ENCODE data around the gene PIEZO2.

PIEZO2 gene

DNA sequence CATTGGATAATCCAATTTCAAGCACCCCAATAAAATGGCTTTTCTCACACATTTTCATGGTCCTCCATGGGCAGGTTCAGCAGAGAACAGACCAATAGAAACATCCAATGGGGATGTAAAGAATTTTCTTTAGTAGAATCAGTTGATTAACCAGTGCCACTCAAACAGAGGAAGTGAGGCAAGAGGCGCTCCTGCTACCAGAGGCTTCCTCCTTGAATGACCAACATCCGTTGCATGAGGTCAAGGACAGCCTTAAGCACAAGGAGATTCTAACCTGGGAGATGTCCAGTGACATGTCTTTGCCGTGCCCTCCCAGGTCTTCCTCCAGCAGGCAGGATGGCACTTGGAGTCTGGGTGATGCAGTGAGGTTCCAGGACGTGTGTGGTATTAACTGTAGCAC, 146.6 kb downstream of the PIEZO2 start:
- H3K9me3 Mint-ChIP-seq = peaks cover 1 to 4% of the 10 kb centered on the region in 2 donors
- DNase-seq (no peak), ATAC-seq (replicated peaks) (no peak)
- no peak overlapping the region for H3K4me3 Mint-ChIP-seq
- H3K36me3 Mint-ChIP-seq = no peaks in the 10 kb centered on the region
- no peak overlapping the region for H3K27ac Mint-ChIP-seq
- H3K27me3 Mint-ChIP-seq = no peaks in the 10 kb centered on the region
- no peaks in the 10 kb centered on the region for H3K4me1 Mint-ChIP-seq

DNA sequence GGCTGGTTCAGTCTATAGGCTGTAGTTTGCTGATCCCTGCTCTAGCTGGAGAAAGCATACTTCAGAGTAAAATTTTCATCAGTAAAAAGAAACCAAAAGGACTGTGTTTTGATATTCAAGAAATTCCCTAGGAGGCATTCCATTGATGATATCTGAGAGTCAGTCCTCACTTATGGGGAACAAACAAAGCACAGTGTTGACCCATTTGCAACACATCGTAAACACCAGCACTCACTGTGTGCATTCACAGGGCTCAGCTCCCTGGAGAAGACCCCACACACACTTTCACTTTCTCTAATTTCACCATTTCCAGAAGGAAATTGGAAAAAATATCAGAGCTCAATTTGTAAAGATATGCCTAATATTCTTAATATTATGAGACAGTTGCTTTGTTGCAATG, 147.1 kb downstream of the PIEZO2 start:
- no peaks in the 10 kb centered on the region for H3K27me3 Mint-ChIP-seq
- H3K9me3 Mint-ChIP-seq = peaks cover 1 to 4% of the 10 kb centered on the region in 2 donors
- H3K36me3 Mint-ChIP-seq = no peaks in the 10 kb centered on the region
- no peak overlapping the region for H3K4me3 Mint-ChIP-seq
- no peak overlapping the region for H3K27ac Mint-ChIP-seq
- no peaks in the 10 kb centered on the region for H3K4me1 Mint-ChIP-seq
- ATAC-seq (replicated peaks) (no peak), DNase-seq (no peak)

DNA sequence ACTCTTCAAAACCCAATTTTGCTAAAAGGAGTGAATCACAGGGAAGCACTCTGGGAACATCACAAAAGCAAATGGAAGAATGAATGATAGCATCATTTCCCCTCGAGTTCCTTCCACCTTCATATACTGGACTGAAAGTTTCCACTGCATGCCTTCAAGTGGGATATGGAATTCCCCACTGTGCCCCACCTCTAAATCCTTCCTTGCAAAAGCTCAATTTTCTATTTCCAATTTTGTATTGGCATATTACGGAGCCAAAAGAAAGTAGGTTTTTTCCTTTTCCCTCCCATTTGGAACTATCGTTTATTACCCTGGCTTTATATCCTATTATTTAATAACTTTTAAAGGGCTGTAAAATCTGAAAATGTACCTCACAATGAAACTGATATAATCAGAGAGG, 149.3 kb downstream of the PIEZO2 start:
- Mint-ChIP-seq H3K27ac (no peak overlapping the region), H3K9me3 (peaks cover 4 to 13% of the 10 kb centered on the region in 2 donors), H3K4me1 (no peaks in the 10 kb centered on the region), H3K27me3 (no peaks in the 10 kb centered on the region), H3K36me3 (peaks cover 0 to 3% of the 10 kb centered on the region in 2 donors), H3K4me3 (no peak overlapping the region)
- ATAC-seq (replicated peaks) (no peak), DNase-seq (no peak)

DNA sequence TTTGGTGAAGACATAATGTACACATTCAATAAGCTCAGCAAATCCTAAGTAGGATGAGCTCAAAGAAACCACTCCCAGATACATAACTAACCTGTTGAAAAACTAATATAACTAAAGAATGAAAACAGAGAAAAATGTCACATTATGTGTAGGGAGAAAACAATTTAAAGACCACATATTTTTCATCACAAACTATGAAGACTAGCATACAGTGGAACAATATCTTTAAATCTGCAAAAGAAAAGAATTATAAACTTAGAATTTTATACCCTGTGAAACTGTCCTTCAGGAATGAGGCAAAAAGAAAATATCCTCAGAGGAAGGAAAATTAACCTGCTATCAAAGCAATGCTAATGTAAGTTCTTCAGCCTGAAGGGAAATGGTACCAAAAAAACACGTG, 151.5 kb downstream of the PIEZO2 start:
- no peak for DNase-seq

DNA sequence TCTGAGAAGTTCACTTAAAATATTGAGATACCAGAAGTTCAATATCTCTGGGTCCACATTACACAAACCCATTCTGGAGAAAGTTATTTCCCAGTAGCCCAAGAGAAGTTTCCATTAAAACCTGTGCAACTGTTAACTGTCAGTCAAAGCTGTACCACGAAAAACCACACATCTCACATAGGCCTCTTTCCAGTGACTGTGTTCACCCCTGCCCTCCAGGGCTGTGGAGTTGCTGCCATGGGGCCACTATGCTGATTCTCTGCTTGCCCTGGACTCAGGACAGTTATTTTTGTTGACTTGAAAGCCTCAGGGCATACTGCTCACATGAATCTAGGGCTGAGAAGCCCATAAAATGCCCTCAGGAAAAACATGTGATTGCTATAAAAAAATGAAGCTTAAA, 153.8 kb downstream of the PIEZO2 start:
- Mint-ChIP-seq H3K27ac (no peak overlapping the region), H3K4me1 (no peaks in the 10 kb centered on the region), H3K36me3 (peaks cover 0 to 3% of the 10 kb centered on the region in 2 donors), H3K27me3 (no peaks in the 10 kb centered on the region), H3K9me3 (peaks cover 8 to 23% of the 10 kb centered on the region in 2 donors), H3K4me3 (no peak overlapping the region)
- ATAC-seq (replicated peaks) (no peak), DNase-seq (no peak)

More for the DNA sequence above, 151.5 kb downstream of the PIEZO2 start:
- Mint-ChIP-seq H3K9me3 (peaks cover 4 to 13% of the 10 kb centered on the region in 2 donors), H3K4me3 (no peak overlapping the region), H3K36me3 (peaks cover 0 to 3% of the 10 kb centered on the region in 2 donors), H3K27me3 (no peaks in the 10 kb centered on the region), H3K4me1 (no peaks in the 10 kb centered on the region), H3K27ac (no peak overlapping the region)
- no peak for ATAC-seq (replicated peaks)

DNA sequence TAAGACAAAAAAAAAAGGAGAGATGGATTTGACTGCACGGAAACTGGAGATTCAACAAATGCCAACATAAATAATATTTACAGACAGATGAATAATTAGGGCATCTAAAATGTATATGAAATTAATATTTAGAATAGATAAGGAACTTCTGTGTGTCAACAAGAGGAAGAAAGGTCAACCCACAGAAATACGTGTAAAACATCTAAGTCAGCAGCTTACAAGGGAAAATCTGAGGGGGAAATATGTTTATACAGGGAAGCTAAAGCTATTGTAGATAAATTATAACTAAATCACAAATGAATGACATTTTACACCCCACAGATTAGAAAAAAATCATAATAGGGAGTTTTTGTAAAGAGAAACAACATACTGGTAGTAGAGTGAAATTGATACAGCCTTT, 159.9 kb downstream of the PIEZO2 start:
- no peaks in the 10 kb centered on the region for H3K36me3 Mint-ChIP-seq
- DNase-seq (no peak), ATAC-seq (replicated peaks) (no peak)
- H3K4me1 Mint-ChIP-seq = no peaks in the 10 kb centered on the region
- H3K27ac Mint-ChIP-seq = no peak overlapping the region
- peaks cover 18 to 28% of the 10 kb centered on the region in 2 donors for H3K9me3 Mint-ChIP-seq
- H3K27me3 Mint-ChIP-seq = no peaks in the 10 kb centered on the region
- H3K4me3 Mint-ChIP-seq = no peak overlapping the region

DNA sequence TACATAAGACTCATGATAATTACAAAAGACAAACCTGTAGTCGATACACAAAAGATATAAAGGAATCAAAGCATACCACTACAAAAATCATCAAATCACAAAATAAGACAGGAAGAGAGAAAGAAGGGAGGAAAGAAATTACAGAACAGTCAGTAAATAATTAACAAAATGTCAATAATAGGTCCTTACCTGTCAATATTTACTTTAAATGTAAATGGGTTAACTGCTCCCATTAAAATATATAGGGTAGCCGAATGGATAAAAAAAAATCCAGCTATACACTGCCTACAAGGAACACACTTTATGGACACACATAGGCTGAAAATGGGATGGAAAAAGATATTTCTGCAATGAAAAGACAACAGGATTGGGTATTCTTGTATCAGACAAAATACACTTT, 163.7 kb downstream of the PIEZO2 start:
- no peaks in the 10 kb centered on the region for H3K36me3 Mint-ChIP-seq
- H3K9me3 Mint-ChIP-seq = peaks cover 22 to 24% of the 10 kb centered on the region in 2 donors
- no peak overlapping the region for H3K4me3 Mint-ChIP-seq
- H3K27me3 Mint-ChIP-seq = no peaks in the 10 kb centered on the region
- H3K27ac Mint-ChIP-seq = no peak overlapping the region
- H3K4me1 Mint-ChIP-seq = no peaks in the 10 kb centered on the region
- DNase-seq (no peak), ATAC-seq (replicated peaks) (no peak)

DNA sequence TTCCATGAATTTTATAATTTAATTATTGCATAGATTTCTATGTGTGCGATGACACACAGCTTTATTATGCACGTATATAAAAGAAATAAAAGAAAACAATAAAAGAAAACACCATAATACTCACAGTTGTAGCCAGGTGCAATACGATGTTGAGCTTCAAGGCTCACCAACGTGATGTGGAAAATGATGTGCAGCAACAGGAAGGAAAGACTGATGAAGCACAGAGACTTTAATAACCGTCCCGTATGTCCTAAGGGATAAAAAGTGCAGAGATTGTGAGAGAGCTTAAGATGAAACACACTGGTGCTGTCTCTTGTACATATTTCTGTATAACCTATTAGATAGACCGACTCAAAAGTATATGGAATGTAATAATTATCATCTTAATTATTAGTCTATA, 170.0 kb downstream of the PIEZO2 start:
- ATAC-seq (replicated peaks) (no peak), DNase-seq (no peak)
- peaks cover 0 to 3% of the 10 kb centered on the region in 2 donors for H3K27me3 Mint-ChIP-seq
- no peak overlapping the region for H3K27ac Mint-ChIP-seq
- H3K4me1 Mint-ChIP-seq = no peaks in the 10 kb centered on the region
- no peak overlapping the region for H3K4me3 Mint-ChIP-seq
- no peaks in the 10 kb centered on the region for H3K36me3 Mint-ChIP-seq
- peaks cover 9 to 12% of the 10 kb centered on the region in 2 donors for H3K9me3 Mint-ChIP-seq

DNA sequence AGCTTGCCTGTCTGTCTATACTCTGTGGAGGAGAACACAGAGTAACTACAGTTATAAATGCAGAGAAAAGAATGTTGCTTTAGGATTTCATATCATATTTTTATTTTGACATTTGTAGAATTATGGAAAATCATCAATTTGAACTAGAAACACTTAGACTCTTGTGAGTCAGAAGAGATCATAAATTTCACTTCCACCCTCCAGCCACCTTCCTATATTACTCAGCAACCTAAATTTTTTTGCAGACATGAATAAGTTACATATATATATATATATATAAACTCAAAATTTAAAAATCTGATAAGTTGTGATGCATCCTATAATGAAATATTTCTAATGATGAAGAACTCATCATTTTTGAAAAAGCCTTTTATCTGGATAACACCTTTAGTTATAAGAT, 172.3 kb downstream of the PIEZO2 start:
- Mint-ChIP-seq H3K4me3 (no peak overlapping the region), H3K36me3 (no peaks in the 10 kb centered on the region), H3K4me1 (no peaks in the 10 kb centered on the region), H3K27ac (no peak overlapping the region), H3K27me3 (peaks cover 0 to 3% of the 10 kb centered on the region in 2 donors), H3K9me3 (peaks cover 4 to 7% of the 10 kb centered on the region in 2 donors)
- ATAC-seq (replicated peaks) (no peak), DNase-seq (no peak)

DNA sequence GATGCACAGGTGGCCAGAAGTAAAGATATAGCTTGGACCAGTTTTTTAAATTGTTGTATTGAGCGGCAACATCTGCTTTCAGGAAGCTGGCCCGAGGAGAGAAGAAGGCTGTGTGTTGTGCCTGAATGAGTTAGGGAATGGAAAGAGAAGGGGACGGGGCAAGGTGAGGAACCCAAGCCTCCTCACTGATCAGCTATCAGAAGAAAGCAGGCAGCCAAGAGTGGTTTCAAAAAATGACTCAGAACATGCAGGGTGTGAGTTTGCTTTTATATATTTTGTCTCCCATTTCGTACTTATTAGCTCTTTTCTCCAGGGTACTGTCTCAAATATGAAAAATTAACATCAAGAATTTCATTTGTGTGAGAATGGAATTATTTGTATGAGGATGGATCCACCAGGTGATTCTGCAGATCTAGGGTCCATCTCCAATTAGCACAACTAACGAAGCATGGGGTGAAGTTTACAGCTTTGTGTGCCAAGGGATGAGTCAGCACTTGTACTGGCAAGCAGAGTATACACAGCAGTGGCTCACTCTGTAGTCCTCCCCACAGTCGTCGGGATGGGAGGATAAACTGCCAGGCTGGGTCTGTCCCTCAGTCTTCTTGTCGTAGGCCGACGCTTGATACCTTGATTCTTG, 175.7 kb downstream of the PIEZO2 start:
- ATAC-seq (replicated peaks) (no peak), DNase-seq (no peak)
- Mint-ChIP-seq H3K9me3 (peaks cover 3 to 4% of the 10 kb centered on the region in 2 donors), H3K36me3 (no peaks in the 10 kb centered on the region), H3K27ac (no peak overlapping the region), H3K4me1 (no peaks in the 10 kb centered on the region), H3K27me3 (peaks cover 3 to 15% of the 10 kb centered on the region in 2 donors), H3K4me3 (no peak overlapping the region)

DNA sequence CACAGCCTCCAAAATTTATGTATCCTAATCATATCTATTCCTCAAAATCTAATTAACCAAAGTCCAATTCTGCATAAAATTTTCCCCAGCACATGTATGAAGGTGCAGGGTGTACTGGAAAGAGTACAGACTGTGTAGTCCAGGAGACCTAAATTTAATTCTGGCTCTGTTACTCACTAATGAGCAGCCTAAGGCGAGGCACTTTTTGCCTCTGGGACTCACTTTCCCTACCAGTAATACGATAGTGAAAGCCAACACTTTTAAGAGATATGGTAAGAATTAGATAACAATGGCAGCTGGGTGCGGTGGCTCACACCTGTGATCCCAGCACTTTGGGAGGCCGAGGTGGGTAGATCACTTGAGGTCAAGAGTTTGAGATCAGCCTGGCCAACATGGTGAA, 177.7 kb downstream of the PIEZO2 start:
- H3K9me3 Mint-ChIP-seq = peaks cover 5 to 8% of the 10 kb centered on the region in 2 donors
- no peaks in the 10 kb centered on the region for H3K36me3 Mint-ChIP-seq
- no peak for ATAC-seq (replicated peaks)
- H3K27ac Mint-ChIP-seq = no peak overlapping the region
- H3K4me3 Mint-ChIP-seq = no peak overlapping the region
- no peak for DNase-seq
- peaks cover 0 to 21% of the 10 kb centered on the region in 2 donors for H3K27me3 Mint-ChIP-seq
- no peaks in the 10 kb centered on the region for H3K4me1 Mint-ChIP-seq

DNA sequence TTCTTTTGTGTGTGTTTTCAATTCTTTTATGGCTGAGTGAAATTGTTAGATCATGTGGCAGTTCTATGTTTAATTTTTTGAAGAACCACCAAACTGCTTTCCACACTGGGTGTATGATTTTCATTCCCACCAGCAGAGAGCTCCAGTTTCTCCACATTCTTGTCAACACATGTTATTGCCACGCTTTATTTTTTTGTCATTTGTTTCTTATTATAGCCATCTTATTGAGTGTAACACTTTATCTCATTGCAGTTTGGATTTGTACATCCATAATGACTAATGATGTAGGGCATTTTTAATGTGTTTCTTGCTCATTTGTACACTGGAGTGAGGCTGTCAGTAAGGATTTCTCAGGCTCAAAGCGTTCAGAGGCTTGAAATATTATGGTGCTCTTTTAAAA, 184.2 kb downstream of the PIEZO2 start:
- peaks cover 8 to 9% of the 10 kb centered on the region in 2 donors for H3K9me3 Mint-ChIP-seq
- no peak overlapping the region for H3K4me3 Mint-ChIP-seq
- no peaks in the 10 kb centered on the region for H3K36me3 Mint-ChIP-seq
- H3K27me3 Mint-ChIP-seq = peaks cover 0 to 21% of the 10 kb centered on the region in 2 donors
- no peaks in the 10 kb centered on the region for H3K4me1 Mint-ChIP-seq
- ATAC-seq (replicated peaks) (no peak), DNase-seq (no peak)
- no peak overlapping the region for H3K27ac Mint-ChIP-seq

DNA sequence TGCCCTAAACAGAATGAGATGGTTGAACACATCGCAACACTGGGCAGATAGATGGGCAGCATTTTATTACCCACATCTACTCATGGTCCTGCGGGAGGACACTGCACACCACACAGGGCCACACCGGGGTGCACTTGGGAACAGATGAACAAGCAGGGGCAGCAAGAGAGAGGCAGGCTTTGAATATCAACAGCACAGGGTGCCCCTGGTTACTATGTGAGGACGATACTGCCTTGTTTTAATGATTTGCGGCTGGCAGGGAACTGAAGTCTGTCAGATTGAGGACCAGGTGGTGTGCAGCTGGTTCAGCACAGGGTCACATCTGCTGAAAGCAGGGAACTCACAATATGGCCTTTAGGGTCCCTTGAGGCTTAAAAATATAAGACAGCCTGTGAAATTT, 195.7 kb downstream of the PIEZO2 start:
- ATAC-seq (replicated peaks) (no peak), DNase-seq (no peak)
- Mint-ChIP-seq H3K9me3 (no peaks in the 10 kb centered on the region), H3K4me3 (no peak overlapping the region), H3K36me3 (no peaks in the 10 kb centered on the region), H3K27ac (no peak overlapping the region), H3K27me3 (no peaks in the 10 kb centered on the region), H3K4me1 (peaks cover 0 to 4% of the 10 kb centered on the region in 2 donors)

DNA sequence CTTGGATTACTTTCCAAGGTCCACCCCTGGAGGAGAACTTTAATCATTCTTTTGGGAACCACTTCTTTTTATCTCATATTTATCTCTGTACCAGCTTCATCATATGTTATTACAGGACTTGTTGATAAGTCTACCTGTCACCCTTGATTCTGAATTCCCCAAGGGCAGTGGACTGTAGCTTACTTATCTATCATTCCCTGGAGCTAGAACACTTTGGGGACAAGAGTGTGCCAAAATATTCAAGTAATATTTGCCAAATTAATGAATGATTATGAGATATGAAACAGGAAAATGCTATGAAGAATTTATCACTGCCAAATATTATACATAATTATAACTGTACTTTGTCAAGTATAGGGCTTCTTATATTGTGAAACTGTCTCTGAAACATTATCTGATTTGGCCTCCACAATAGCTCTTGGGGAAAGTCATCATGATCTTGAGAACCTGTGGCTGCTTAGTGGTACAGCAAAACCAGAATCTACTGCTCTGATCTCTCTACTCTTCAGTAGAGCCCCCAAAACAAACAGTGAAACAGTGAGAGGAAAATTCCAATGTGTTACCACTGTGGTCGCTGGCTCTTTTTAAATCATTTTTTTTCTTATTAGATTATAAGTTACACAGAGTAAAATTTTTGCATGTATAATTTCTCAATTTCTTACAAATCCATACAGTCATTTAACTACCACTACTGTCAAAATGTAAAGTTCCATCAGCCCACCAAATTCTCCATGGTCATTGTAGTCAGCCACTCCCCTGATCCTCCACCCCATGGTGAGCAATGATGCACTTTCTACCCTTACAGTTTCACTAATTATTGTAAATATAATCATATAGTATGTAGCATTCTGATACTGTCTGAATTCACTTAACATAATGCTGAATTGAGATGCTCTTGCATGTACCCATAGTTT, 197.5 kb downstream of the PIEZO2 start:
- Mint-ChIP-seq H3K4me1 (peaks cover 0 to 4% of the 10 kb centered on the region in 2 donors), H3K36me3 (no peaks in the 10 kb centered on the region), H3K27me3 (no peaks in the 10 kb centered on the region), H3K4me3 (no peak overlapping the region), H3K27ac (no peak overlapping the region), H3K9me3 (no peaks in the 10 kb centered on the region)
- ATAC-seq (replicated peaks) (no peak), DNase-seq (no peak)
